ENCODE measurements around the gene LRRK2. TPM values are rescaled to one million over a fixed set of nuclear protein-coding genes. Genes with fewer than 3 reads are reported as not detected.
"Not testable (repeated sequence)": the region's sequence is repeated elsewhere in the genome, so short reads cannot be mapped to it uniquely, and the experiment has no call there.

LRRK2 gene
- polyA plus RNA-seq, 3 donors = 36.9 to 43.4 (median 38.1) TPM

DNA sequence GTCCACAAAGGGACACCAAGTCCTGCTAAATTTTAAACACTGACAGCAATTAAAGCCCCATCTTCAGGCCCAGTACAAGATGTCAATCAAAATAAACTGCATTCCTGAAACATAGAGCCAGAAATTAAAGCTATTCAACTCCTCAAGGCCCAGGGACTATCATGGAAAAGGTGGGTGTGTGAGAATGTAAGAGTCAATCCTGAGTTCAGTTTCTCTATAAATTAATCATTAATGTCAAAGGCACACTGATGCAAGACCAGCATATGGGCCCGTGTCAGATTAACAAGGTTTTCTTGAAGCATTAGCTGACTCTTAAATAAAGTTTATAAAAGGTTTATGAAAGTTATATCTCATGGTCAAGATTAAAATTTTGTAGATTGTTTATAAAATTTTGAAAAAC, 13.6 kb upstream of the LRRK2 start:
- not testable (repeated sequence) for DNase-seq (ENCODE audit: low read depth in 3 of 3, low spot score in 2 of 3)

DNA sequence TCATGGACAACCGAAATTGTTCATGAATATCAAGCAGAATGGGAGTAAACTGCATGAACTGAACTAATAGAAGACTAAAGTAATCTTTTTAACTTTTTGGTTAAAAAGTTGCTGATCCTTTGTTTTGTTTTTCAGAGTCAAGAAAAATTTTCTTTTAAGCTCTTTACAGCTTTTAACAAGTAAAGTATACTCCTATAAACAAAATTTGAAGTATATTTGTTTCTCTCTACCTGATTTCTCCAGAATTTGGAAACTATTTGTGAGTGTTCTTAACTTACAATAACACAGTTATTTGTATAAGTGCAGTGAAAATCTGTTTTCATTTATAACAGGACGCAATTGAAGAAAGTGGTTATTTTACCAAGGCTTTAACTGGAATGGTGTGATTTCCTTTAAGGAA, 12.2 kb upstream of the LRRK2 start:
- no peak for DNase-seq (ENCODE audit: low read depth in 3 of 3, low spot score in 2 of 3)

DNA sequence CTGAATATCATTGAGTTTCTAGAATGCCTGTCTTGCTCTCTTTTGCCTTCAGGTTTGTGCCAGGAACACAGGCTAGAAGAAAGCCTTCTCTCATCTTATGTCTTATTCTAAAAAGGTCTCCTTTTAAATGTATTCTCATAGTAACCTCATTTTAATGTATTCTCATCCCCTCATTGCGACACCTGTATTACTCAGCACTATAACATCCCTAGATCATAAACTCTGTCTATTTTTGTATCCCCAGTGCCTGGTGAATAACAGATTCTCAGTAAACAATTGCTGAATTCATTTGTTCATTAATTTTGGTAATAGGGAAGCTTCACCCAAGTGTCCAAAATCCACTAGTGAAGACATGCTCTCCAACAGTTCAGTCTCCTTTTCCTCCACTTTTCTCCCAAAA, 8.8 kb upstream of the LRRK2 start:
- DNase-seq (ENCODE audit: low read depth in 3 of 3, low spot score in 2 of 3) = no peak

DNA sequence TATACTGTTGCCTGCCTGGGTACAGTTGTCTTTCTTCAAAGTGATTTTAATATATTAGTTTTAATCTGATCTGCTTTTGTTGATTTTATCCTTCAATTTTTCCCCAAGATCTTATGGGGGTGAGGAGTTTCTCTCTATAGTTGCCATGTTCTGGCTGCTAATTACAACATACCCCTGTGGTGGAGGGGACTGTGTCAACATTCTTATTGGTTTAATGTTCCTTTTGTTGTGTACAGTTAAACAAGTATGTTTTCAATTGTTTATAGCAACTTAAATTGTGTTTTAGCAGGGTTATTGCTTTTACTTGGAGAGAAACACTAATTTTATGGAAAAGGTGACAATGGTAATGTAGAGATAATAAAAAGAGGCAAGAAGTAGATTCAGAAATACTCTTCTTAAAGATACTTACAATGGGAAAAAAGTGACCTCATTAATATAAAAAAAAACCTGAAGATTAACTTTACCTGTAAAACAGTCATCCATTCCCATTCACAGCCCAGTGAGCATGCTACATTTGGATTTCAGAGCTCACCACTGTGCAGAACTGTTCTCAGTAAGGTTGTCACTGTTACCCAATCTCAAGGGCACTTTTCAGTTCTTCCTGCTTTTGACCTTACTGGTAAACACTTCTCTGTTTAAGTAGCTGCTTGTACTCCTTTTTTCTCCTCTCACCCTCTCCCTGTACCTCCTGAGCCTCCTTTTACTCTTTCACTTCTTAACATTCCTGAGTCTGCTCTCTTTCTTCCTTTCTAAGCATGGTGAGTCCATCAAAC, 8.1 kb upstream of the LRRK2 start:
- DNase-seq (ENCODE audit: low read depth in 3 of 3, low spot score in 2 of 3) = no peak

DNA sequence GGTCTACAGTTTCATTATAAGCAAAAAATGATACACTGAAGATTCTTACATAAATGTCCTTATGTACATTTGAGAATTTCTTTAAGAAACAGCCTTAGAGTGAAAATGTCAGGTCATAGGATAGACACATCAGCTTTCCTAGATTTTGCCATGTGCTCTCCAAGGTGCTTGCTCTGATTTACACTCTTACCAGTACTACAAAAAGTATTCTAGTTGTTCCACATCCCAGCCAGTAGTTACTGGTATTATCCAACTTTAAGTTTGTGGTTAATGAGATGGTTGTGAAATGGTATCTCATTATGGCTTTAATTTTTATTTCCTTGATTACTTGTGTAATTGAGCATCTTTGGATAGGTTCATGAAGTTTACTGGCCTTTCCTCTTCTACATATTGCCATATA, 5.0 kb upstream of the LRRK2 start:
- DNase-seq (ENCODE audit: low read depth in 3 of 3, low spot score in 2 of 3) = no peak

DNA sequence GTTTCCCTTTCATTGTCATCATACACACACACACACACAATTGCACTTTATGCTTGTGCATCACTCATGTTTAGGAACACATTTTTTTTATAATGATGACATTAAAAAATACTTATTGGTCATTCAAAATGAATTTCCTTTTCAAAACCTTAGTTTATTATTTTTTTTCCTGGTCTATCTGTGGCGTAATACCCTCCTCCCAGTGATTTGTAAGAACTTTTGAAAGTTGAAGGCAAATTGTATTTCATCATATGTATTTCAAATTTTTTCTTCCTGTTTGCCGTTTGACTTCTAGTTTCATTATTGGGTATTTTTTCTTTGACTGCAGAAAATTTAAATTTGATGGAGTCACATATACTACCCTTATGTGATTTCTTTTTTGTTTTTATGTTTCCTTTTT, 2.5 kb upstream of the LRRK2 start:
- no peak for DNase-seq (ENCODE audit: low read depth in 3 of 3, low spot score in 2 of 3)

DNA sequence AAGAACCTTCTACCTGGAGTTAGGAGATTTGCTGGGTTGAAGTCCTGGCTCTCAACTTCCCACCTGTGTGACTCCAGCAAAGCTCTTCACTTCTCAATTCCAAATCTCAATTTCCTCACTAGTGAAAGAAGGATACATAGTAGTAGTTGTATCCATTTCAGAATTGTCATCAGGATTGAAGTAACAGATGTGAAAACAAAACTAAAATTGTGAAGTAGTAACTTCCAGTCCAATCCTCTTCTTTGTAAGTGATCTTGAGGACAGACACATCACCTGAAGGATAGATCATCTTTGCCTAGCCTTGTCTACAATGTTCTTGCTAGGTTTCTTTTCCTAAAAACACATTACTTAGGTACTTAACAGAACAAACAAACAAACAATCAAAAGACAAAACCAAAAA, 1.2 kb upstream of the LRRK2 start:
- DNase-seq (ENCODE audit: low read depth in 3 of 3, low spot score in 2 of 3) = no peak

DNA sequence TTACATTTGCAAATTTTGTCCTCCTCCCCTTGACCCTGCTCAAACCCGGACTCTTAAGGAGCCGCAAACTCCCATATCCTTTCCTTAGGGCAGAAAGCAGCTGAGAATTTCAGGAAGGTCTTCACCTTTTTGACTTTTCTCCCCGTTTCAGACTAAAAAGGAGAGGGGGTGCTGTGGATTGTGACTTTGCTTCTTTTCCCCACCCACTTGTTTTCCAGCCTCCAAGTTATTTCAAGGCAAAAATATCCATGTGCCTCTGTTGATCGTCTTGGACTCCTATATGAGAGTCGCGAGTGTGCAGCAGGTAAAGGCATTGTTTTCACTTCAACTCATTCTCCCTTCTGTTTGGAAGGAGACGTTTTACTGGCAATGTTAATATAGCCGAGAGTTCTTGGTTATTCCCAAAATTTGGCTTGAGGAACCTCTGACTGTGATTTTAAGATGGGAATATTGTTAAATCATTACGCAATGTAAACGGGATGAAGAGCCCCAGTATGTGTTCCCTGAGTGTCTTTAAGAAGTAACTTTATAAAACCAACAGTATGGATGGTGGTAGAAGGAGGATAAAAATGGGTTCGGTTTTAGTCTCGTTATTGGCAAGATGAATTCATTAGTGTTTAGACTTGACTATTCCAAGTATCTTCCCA, 663 bp downstream of the LRRK2 start:
- DNase-seq (ENCODE audit: low read depth in 3 of 3, low spot score in 2 of 3) = no peak

DNA sequence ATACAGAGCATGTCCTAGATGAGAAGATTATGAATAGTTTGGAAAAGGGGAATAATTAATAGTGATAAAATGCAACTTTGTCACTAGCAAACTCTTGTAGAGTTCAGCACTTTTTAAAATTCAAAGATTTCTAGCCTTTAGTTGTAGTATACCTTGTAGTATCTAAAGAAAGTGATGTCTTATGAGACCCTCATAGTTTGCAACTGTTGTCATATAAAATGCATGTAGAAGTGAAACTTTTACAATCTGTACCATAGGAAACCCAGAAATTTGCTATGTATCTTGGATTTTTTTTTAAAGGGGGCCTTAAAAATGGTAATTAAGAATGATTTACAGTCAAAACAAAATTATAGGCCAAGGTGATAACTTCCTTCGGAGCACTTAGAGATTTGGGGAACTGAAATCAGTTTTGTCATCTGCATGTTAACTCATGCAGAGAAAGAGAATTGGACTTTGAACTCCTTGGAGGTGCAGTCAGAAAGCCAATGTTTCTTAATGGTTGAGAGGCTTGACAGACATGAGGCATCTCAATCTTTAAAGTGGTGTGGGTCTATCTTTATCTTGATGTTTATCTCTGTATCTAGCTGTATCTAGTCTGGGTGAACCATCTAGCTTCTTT, 1.3 kb downstream of the LRRK2 start:
- no peak for DNase-seq (ENCODE audit: low read depth in 3 of 3, low spot score in 2 of 3)

DNA sequence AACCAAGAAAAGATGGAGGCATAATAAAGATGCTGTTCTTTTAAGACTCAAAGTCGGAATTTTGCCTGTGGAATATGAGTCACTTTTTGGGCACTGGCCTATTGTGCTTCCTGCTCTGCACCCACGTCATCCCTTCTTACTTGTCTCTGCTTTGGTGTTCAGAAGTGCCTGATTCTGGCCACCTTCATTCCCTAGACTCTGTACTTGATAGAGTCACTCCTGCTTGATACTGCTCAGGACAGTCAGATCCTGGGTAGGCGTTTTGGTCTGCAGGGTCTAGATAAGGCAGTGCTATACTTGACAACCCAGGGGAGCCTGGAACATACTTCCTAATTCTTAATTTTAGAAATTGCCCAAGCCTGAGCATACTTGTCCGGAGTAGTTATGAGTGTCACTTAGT, 1.9 kb downstream of the LRRK2 start:
- DNase-seq (ENCODE audit: low read depth in 3 of 3, low spot score in 2 of 3) = no peak

DNA sequence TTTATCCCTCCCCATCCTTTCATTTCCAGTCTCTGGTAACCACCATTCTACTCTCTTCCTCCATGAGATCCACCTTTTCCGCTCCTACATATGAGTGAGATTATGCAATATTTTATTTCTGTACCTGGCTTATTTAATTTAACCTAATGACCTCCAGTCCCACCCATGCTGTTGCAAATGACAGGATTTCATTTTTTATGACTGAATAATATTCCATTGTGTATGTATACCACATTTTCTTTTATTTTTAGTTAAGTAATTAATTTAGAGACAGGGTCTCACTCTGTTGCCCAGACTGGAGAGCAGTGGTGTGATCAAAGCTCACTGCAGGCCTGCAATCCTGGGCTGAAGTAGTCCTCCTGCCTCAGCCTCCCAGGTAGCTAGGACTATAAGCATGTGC, 2.6 kb downstream of the LRRK2 start:
- no peak for DNase-seq (ENCODE audit: low read depth in 3 of 3, low spot score in 2 of 3)

DNA sequence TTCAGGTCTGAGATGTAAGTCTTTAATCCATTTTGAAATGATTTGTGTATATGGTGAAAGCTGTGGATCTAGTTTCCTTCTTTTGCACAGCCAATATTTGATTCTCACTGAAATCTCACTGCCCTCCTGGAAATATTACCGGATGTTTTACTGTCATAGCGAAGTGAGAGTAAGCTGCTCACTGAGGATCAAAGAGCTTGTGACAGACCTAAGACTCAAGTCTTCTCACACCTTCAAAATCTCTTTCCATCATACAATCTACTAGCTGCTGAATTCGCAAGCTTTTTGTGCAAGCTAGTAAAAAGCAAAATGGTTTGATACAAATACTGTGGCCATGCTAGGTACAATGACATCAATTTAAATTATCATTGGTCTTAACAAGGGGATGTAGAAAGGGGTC, 3.9 kb downstream of the LRRK2 start:
- DNase-seq (ENCODE audit: low read depth in 3 of 3, low spot score in 2 of 3) = no peak

DNA sequence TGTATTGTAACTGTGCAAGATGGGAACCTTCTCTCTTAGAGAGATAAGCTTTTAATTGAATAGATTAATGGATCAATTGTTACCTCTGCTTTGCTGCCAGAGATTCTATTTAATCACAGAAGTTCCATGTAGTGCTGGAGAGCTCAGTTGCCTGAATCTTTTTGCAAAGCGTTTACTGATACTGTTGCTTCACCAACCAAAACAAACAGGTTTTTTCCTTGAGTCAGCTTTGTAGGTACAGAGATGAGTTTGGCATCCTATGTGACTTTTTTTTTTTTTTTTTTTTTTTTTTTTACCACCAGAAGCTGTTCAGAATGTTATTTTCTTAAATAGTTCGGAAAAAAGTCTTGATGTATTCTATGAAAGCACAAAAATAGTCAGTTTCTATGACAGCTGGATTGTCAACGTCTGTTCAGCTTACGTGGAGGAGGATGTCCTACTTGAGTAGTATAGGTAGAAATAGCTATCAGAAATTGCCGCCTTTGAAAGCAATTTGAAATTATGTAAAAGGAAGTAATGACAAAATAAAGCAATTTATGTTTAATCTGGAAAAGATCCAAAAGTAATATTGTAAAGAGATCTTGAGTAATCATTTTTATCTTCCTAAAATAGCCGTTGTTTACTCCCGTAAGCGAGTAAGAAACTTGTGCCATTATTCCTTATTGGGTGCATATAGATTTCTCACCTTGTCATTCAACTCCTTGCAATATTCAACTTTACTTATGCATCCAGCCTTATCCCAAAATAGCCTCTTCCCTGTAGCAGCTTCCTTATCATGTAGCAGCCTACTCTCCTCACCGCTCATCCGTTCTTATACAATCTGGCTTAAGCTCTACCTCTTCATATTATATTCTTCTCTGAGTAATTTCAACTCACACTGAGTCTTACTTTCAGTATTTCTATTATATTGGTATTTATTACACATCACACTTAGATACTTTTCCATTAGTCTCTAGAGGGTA, 5.2 kb downstream of the LRRK2 start:
- DNase-seq (ENCODE audit: low read depth in 3 of 3, low spot score in 2 of 3) = no peak

DNA sequence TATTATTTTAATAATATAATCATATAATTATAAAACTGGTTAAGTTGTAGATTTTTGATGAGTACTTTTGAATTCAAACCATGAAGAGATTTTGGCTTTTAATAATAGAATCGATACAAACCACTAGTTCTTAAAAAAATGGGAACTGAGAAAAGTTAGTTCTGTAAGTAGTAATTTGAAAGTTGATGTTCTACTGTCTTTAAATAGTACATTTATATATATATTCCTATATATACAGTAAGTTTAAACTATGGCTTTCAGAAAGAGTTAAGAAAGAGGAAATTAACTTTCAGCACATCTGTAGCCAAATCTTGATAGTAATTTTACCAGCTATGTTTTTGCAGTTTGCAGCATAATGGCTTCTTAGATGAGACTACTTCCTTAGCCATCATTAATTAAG, 7.8 kb downstream of the LRRK2 start:
- DNase-seq (ENCODE audit: low read depth in 3 of 3, low spot score in 2 of 3) = no peak

DNA sequence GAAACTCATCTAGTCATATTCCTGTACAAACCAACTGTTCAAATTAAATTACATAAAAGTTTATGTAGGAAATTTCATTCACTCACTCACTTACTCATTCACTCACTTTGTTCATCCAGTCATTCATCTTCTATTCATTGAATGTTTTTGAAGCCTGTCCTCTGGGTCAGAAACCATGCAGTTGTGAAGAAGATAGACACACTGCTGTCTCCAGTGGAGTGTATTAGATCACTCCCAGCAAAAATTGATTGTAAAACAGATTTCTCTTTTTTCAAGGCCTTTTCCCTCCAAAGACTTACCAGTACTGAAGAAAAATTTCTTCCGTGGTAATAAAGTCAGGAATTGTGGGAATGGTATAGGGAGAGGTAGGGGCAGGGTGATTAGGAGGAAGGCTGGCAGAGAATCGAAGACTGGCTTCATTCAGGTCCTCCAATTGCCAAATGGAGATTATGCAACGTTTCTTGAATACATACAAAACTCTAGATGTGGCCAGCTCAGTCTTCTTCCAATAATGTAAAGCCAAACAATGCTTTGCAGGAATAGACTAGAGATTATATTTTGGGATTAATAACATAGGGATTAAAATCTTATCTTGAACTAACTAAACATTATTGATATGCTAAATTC, 9.1 kb downstream of the LRRK2 start:
- DNase-seq (ENCODE audit: low read depth in 3 of 3, low spot score in 2 of 3) = no peak

DNA sequence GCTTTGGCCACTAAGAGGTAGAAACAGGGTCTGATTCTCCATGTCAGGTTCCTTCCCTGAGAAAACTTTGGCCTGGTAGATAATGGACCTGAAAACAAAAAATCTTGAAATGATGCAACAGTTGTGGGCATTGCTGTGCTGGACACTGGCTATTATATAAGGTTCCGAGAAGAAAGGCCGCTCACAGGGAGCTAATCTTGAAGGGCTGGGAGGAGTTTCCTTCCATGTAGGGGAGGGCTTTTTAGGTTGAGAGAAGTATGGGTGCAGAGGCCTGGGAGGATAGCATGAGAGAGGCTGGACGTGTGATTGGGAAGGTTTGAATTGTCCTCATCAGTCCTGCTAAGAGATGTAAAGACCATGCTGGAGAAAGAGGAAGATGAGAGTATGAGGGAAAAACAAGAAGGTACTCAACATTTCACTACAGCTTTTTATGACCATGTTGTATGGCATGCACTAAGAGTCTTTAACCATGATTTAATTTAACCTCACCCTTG, 11.6 kb downstream of the LRRK2 start:
- no peak for DNase-seq (ENCODE audit: low read depth in 3 of 3, low spot score in 2 of 3)

DNA sequence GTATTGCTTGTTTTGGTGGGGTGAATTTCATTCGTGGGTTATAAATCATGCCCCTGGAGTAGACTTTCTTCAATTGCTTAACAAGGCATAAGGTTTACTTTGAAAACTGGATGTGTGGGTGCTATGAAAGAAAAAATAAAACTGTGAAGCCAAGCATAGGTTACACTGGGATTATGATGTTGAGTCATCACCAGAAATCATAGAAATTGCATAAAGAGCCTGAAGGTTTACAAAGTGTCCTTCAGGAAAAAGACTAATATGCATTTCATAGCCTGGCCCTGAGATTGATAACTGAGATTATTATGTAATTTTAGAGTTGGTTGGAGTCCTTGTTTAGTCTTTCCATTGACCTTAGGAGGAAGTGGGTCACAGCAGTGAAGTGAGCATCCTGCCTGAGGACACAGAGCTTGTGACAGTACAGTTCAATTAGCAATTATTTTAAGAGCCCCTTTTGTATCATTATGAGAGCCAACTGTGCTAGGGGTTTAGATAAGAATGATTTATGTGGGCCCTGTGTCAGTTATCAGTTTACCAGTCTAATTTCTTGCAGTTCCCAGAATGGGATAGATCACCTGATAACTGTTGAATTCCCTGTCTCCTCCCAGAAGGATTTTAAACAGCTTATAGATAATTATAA, 13.6 kb downstream of the LRRK2 start:
- DNase-seq (ENCODE audit: low read depth in 3 of 3, low spot score in 2 of 3) = no peak

DNA sequence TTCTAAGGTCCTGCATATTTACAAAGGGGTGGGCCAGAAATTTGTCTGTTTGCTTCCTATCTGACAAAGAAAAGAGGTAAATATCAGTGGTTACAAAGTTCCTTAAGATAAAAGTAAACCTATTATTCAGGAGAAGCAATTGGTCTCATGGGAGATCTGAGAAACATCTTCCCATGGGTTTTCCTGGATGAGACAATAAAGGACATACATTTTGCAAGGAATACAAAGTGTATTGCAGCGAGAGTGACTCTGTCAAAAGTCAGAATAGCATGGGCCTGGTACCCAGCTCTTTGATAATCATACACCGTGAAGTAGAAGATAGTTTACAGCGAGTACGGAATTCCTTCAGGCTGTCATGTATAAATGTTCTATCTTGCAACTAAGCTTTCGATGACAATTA, 14.2 kb downstream of the LRRK2 start:
- DNase-seq (ENCODE audit: low read depth in 3 of 3, low spot score in 2 of 3) = no peak

DNA sequence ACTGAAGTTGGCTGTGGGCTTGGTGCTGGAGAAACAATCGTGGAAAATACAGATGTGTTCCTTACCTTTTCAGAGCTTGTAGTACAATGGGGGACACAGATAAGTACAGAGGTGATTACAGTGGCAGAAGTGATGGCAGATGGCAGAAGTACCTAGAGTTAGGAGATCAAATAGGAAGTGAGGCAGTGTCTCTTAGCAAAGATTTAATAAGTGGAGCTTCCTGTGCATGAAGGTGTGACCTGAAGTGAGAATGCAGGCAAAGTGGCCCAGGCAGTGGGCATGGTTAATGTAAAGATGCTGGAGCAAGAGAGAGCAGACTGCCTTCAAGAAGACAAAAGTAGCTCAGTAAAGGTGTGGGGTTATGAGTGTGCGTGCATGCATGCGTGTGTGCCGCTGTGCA, 16.0 kb downstream of the LRRK2 start:
- no peak for DNase-seq (ENCODE audit: low read depth in 3 of 3, low spot score in 2 of 3)

DNA sequence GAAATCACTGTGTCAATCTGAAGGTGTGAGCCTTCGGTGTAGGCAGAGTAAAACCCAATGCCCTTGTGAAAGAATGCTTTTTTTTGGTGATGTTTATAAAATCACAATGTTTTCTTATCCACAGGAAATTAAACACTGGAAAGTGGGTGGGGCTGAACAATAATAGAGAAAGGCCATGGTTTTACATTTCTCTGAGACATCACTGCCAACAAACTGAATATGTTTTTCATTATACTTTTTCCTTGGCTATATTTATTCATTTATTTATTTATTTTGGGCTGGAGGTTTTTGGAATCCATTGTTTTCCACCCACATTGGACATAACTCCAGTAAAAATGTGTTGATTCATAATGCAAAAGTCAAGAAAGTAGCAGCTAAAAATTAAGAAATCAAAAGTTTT, 16.9 kb downstream of the LRRK2 start:
- DNase-seq (ENCODE audit: low read depth in 3 of 3, low spot score in 2 of 3) = no peak
